ENCODE data around the gene ZNF185.

The ZNF185 gene

GRCh38 chrX:152897222-152898131, at the start of gene ZNF185:
ZNF185 (plus strand) TSS chrX:152898067; CDS start chrX:152914490, 16,423 bp downstream.
- DNase-seq: no peak

- DNase-seq: no peak
Observed at GRCh38 chrX:152850465-152850864, 47.4 kb upstream of the ZNF185 start.

GRCh38 chrX:152853986-152854385, 43.9 kb upstream of the ZNF185 start:
- DNase-seq: no peak

- no peak for DNase-seq
Observed at GRCh38 chrX:152861116-152861515, 36.8 kb upstream of the ZNF185 start.

GRCh38 chrX:152861826-152862225, 36.0 kb upstream of the ZNF185 start:
- no peak for DNase-seq

- DNase-seq: no peak
Observed at GRCh38 chrX:152865232-152865920, 32.5 kb upstream of the ZNF185 start.

DNA sequence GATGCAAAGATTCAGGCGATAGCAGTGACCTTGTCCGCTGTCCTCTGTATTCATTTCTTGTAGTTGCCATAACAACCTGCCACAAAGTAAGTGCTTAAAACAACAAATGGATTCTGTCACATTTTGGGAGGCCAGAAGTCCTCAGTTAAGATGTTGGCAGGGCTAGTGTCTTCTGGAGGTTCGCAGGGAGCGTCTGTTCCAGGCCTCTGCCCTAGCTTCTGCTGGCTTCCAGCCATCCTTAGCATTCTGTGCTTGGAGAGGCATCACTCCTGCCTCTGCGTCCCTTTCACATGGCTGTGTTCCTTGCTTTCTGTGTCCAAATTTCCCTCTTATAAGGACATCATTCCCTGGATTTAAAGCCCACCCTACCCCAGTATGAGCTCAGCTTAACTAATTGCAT, 31.5 kb upstream of the ZNF185 start:
- no peak for DNase-seq

DNA sequence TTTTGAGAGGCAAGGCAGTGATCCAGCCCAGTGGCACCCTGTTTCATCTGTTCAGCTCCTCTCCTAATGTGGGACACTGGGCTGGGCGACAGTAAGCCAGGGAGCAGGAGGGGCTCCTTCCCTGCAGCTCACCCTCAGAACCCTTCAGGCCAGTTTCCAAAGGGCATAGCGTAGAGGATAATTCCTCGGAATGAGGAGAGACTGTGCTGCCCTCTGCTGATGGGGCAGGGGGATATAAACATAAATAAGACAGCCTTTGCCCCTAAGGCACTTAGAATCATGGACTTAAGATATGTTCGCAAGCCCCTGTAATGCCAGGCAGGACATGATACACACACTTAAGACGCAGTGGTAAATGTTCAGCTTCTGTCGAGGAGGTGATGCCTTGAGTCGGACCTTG, 27.9 kb upstream of the ZNF185 start:
- no peak for DNase-seq

GRCh38 chrX:152871260-152871659, 26.6 kb upstream of the ZNF185 start:
- no peak for DNase-seq

DNA sequence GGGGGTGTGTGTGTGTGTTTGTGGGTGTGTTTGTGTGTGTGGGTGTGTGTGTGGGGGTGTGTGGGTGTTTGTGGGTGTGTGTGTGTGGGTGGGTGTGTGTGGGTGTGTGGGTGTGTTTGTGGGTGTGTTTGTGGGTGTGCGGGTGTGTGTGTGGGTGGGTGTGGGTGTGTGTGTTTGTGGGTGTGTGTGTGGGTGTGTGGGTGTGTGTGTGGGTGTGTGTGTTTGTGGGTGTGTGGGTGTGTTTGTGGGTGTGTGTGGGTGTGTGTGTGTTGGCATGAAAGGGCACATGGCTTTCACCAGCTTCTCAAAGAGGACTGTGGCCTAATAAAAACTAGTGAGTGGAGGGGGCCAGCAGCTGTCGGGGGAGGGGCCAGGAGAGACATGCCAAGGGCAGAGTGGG, 25.3 kb upstream of the ZNF185 start:
- no peak for DNase-seq

DNA sequence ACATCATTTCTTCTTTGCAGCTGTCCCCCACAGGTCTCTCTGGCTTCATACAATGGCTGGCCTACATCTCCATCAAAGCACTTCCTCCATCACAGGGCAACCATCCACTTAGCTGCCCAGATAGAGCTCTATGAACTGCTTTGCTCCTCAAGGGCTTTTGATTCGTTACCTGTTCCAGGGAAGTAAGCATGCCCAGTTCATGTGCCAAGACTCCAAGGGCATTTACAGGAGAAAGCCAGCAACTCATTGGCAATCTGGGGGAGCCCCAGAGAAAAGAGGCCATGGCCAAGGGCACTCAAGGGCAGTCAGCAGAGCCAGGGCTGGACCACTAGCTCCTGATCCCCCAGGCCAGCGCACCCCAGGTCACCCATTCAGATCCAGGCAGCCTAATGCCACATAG, 24.5 kb upstream of the ZNF185 start:
- no peak for DNase-seq

- no peak for DNase-seq
Observed at GRCh38 chrX:152876931-152877840, 20.7 kb upstream of the ZNF185 start.

GRCh38 chrX:152878976-152879755, 18.7 kb upstream of the ZNF185 start:
- DNase-seq: no peak

- no peak for DNase-seq
Observed at GRCh38 chrX:152881289-152881688, 16.6 kb upstream of the ZNF185 start.

DNA sequence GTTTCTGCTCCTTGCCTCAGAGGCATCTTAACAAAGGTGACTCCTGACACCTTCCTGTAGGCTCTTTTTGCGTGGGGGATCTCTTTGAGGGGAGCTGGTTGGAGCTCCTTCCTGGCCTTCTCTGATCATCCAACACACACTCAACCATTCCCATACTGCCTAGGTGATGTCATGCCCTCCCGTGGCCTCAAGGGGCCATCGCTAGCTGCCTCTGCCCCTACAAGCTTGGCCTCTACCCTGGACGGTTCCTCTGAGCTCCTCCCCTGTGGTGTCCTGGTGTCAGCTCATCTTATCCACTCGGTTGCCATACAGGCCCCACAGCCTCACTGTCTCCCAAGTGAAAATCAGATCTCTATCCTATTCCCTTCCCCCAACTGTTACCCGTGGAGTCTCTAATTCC, 13.7 kb upstream of the ZNF185 start:
- DNase-seq: no peak

- DNase-seq: no peak
Observed at GRCh38 chrX:152886716-152887115, 11.2 kb upstream of the ZNF185 start.

GRCh38 chrX:152892499-152892898, 5.4 kb upstream of the ZNF185 start:
- no peak for DNase-seq

GRCh38 chrX:152892999-152893891, 4.6 kb upstream of the ZNF185 start:
- no peak for DNase-seq

DNA sequence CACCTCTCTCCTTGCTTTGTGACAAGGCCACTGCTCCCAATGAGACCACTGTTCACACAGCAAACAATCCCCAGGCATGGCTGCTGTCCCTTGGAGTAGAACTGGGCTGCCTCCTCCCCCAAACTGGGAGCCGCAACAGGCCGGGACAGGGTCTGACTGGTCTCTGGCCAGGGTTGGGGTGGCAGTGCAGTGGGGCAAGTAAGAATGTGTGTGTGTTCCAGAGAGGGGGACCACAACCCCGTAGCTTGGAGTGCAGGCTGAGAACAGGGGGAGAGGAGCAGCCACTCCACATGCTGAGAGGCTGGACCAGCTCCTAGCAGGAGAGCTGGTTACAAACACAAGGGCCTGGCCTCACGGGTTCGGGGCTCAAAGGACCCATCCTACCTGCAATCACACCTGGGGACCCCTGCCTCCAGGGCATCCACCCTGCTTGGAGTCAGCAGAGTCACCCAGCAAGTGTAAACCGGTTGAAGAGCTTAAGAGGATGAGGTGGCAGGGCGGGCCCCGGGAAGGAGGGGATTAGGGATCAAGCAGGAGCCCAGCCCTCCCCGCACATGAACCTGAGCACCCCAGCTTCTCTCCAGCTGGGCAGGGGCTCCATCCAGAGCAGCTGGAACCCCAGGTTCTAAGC, 3.8 kb upstream of the ZNF185 start:
- DNase-seq: no peak

DNA sequence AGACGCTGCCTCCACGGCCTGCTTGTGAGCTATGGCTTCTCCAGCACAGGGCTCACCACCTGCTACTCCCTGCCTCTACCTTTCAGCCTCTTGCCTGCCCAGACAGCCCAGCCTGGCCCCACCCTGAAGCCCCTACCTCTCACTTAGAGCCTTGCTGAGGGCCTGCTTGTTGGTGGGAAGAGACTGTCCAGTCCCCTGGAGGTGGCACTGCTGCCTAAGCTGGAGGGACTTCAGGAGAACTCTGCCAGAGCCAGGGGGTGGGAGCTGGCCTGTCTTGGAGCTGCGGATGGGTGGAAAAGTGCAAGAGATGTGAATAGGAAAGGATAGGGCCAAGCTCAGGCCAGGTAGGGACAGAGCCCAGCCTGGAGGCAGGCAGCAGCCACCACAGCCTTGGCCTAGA, 2.7 kb upstream of the ZNF185 start:
- DNase-seq: no peak
